ENCODE results near the gene NDFIP2.
"Not testable (repeated sequence)": the region's sequence is repeated elsewhere in the genome, so short reads cannot be mapped to it uniquely, and the experiment has no call there.

NDFIP2 gene

GRCh38 chr13:79566118-79566517 lies 85.2 kb downstream of the NDFIP2 start:
- Histone ChIP-seq H3K27ac (replicated peaks) (no peak overlapping the region), H3K27me3 (ENCODE audit: insufficient read depth, poor library complexity, severe bottlenecking) (no peaks in the 10 kb centered on the region), H3K4me3 (replicated peaks; ENCODE audit: insufficient read depth, low read length) (no peak overlapping the region)
- no peak for DNase-seq (ENCODE audit: low read depth in 1 of 2, low spot score in 1 of 2)
- no peak for TF ChIP-seq POLR2AphosphoS5 (IDR thresholded peaks at IDR 0.05; ENCODE audit: low read depth)
- TF ChIP-seq GABPA (IDR thresholded peaks at IDR 0.05; ENCODE audit: low read depth) = no peak
- no peak for TF ChIP-seq REST (IDR thresholded peaks at IDR 0.05; ENCODE audit: insufficient replicate concordance, low read depth)
- TF ChIP-seq CTCF (IDR thresholded peaks at IDR 0.05; ENCODE audit: insufficient read depth, low read length) = no peak
- TF ChIP-seq SPI1 (IDR thresholded peaks at IDR 0.05; ENCODE audit: borderline replicate concordance, low read depth) = no peak

GRCh38 chr13:79571147-79571546 lies 90.2 kb downstream of the NDFIP2 start:
- DNase-seq (ENCODE audit: low read depth in 1 of 2, low spot score in 1 of 2) = no peak
- H3K27ac ChIP-seq (replicated peaks) = no peak overlapping the region
- no peak overlapping the region for H3K4me3 ChIP-seq (replicated peaks; ENCODE audit: insufficient read depth, low read length)
- TF ChIP-seq CTCF (IDR thresholded peaks at IDR 0.05; ENCODE audit: insufficient read depth, low read length) (no peak), REST (IDR thresholded peaks at IDR 0.05; ENCODE audit: insufficient replicate concordance, low read depth) (no peak), GABPA (IDR thresholded peaks at IDR 0.05; ENCODE audit: low read depth) (no peak), SPI1 (IDR thresholded peaks at IDR 0.05; ENCODE audit: borderline replicate concordance, low read depth) (no peak), POLR2AphosphoS5 (IDR thresholded peaks at IDR 0.05; ENCODE audit: low read depth) (no peak)
- no peaks in the 10 kb centered on the region for H3K27me3 ChIP-seq (ENCODE audit: insufficient read depth, poor library complexity, severe bottlenecking)

- not testable (repeated sequence) for H3K27me3 ChIP-seq (ENCODE audit: insufficient read depth, poor library complexity, severe bottlenecking); DNase-seq (ENCODE audit: low read depth in 1 of 2, low spot score in 1 of 2); H3K27ac ChIP-seq (replicated peaks); H3K4me3 ChIP-seq (replicated peaks; ENCODE audit: insufficient read depth, low read length)
Measured at GRCh38 chr13:79573892-79574291, 92.9 kb downstream of the NDFIP2 start.

GRCh38 chr13:79581870-79582315 lies 100.9 kb downstream of the NDFIP2 start:
- TF ChIP-seq POLR2AphosphoS5 (IDR thresholded peaks at IDR 0.05; ENCODE audit: low read depth) = no peak
- no peak for TF ChIP-seq REST (IDR thresholded peaks at IDR 0.05; ENCODE audit: insufficient replicate concordance, low read depth)
- TF ChIP-seq SPI1 (IDR thresholded peaks at IDR 0.05; ENCODE audit: borderline replicate concordance, low read depth) = no peak
- TF ChIP-seq GABPA (IDR thresholded peaks at IDR 0.05; ENCODE audit: low read depth) = no peak
- no peak for TF ChIP-seq CTCF (IDR thresholded peaks at IDR 0.05; ENCODE audit: insufficient read depth, low read length)
- DNase-seq (ENCODE audit: low read depth in 1 of 2, low spot score in 1 of 2) = no peak
- H3K4me3 ChIP-seq (replicated peaks; ENCODE audit: insufficient read depth, low read length) = no peak overlapping the region
- no peak overlapping the region for H3K27ac ChIP-seq (replicated peaks)
- H3K27me3 ChIP-seq (ENCODE audit: insufficient read depth, poor library complexity, severe bottlenecking) = no peaks in the 10 kb centered on the region

Data from HL-60 (cell line).